ENCODE results near the gene GBA2. TPM values are rescaled to one million over a fixed set of nuclear protein-coding genes. Genes with fewer than 3 reads are reported as not detected.
A peak's percentile ranks its signal among the peaks of the same experiment; 100 is the strongest.

GBA2 gene
- total and polyA plus RNA-seq, 2 donors (not counting 3 experiments of a cell fraction or from before 2014, with no cell fraction given), result 110 to 158 TPM

GRCh38 chr9:35710818-35711500 lies 38.1 kb downstream of the GBA2 start:
- no peak for DNase-seq (ENCODE audit: low read depth, low spot score)
- peaks cover 67 to 75% of the 10 kb centered on the region in 2 experiments for H3K36me3 ChIP-seq (ENCODE audit: control insufficient read depth in 2 of 2, extremely low read depth in 1 of 2, insufficient read depth in 2 of 2, low read length in 2 of 2)
- no peaks in the 10 kb centered on the region for H3K27me3 ChIP-seq (ENCODE audit: control insufficient read depth in 2 of 2, insufficient read depth in 2 of 2, low read length in 2 of 2)
- TF ChIP-seq MAX (IDR thresholded peaks at IDR 0.05; ENCODE audit: insufficient read depth, insufficient read length) (no peak), MYC (IDR thresholded peaks at IDR 0.05; ENCODE audit: low read depth, low read length) (no peak), JUN (IDR thresholded peaks at IDR 0.05; ENCODE audit: borderline replicate concordance, insufficient read depth, insufficient read length, low read depth) (no peak), CTCF (IDR thresholded peaks at IDR 0.05; ENCODE audit: extremely low read depth in 1 of 2, insufficient read depth in 1 of 2, low read depth in 1 of 2, low read length in 2 of 2) (no peak), GATA2 (IDR thresholded peaks at IDR 0.05; ENCODE audit: insufficient read depth, insufficient read length, low read depth, low read length) (no peak), POLR2AphosphoS5 (IDR thresholded peaks at IDR 0.05; ENCODE audit: insufficient read depth, low read depth, low read length) (no peak), EZH2 (IDR thresholded peaks at IDR 0.05; ENCODE audit: borderline replicate concordance, low read depth, low read length, severe bottlenecking) (no peak)
- H3K4me1 ChIP-seq (ENCODE audit: control insufficient read depth, extremely low read depth, insufficient read depth, low read length), result no peaks in the 10 kb centered on the region
- intact Hi-C loops (cut with micrococcal nuclease) (no loop called here), dilution Hi-C loops (cut with MboI; ENCODE audit: extremely low pct_ligation_motif_present, low sequenced_read_pairs) (no loop called here)
- ChIA-PET CTCF (interaction anchor here (1.3 to 2.0 kb wide), 2 partner anchors 10 to 15 kb away, joined by 3 to 16 read pairs; no protein-coding TSS in a partner anchor), POLR2A (no interaction called here)
- no peaks in the 10 kb centered on the region for H3K9me3 ChIP-seq (replicated peaks; ENCODE audit: control insufficient read depth, insufficient read depth, low read length)
- no peaks in the 10 kb centered on the region for H4K20me1 ChIP-seq (replicated peaks; ENCODE audit: control insufficient read depth, extremely low read depth, insufficient read depth, low read length)
- TSS peak; percentile 52 for BruUV-seq (replicated peaks)
- H3K4me2 ChIP-seq (ENCODE audit: insufficient read depth, low read length), result no peak overlapping the region
- H2AFZ ChIP-seq (ENCODE audit: low read depth, low read length), result no peak overlapping the region
- no peak overlapping the region for H3K27ac ChIP-seq (ENCODE audit: insufficient read depth, low read depth, low read length)
- no peak overlapping the region for H3K4me3 ChIP-seq (replicated peaks in 1 of 3; ENCODE audit: insufficient read depth in 1 of 3, low read depth in 1 of 3, low read length in 3 of 3)
- no peak overlapping the region for H3K9ac ChIP-seq (replicated peaks; ENCODE audit: extremely low read depth, insufficient read depth, low read length)
- no peaks in the 10 kb centered on the region for H3K79me2 ChIP-seq (ENCODE audit: control insufficient read depth, insufficient read depth, low read length)
- no peaks in the 10 kb centered on the region for H3K9me1 ChIP-seq (replicated peaks; ENCODE audit: control insufficient read depth, extremely low read depth, insufficient read depth, low read length)
- no peak for FAIRE-seq
